Astrocyte of the cerebellum (primary cell): ENCODE measurements around the gene CES2.

Experiments
- DNase-seq: peaks from one replicate; pipeline ENCODE4 v3.0.0-alpha.2; 2011; ENCODE audit warnings: low read depth
- H3K4me3 ChIP-seq: 2 replicates; pipeline ENCODE4 v1.5.1; 2011; ENCODE audit warnings: mild to moderate bottlenecking, low read depth, low read length, moderate library complexity
- CTCF ChIP-seq: IDR thresholded peaks from 2 replicates; pipeline ENCODE4 v1.5.1; 2012; ENCODE audit warnings: low read length, low read depth, moderate library complexity, mild to moderate bottlenecking; ENCODE audit errors: missing control alignments
- in situ Hi-C: cut with HindIII; loops from 2 replicates; pipeline ENCODE4 v1.10.0; 2017; ENCODE audit warnings: low sequenced_read_pairs

Gene CES2

GRCh38 chr16:66958857-66959703 lies 23.8 kb downstream of the CES2 start:
- TF ChIP-seq CTCF: no peak
- DNase-seq: no peak
- in situ Hi-C loops: no loop called here
- no peak overlapping the region for H3K4me3 ChIP-seq

GRCh38 chr16:66959704-66960161 lies 24.4 kb downstream of the CES2 start:
- DNase-seq: no peak
- in situ Hi-C loops: no loop called here
- H3K4me3 ChIP-seq: no peak overlapping the region
- TF ChIP-seq CTCF: no peak

DNA sequence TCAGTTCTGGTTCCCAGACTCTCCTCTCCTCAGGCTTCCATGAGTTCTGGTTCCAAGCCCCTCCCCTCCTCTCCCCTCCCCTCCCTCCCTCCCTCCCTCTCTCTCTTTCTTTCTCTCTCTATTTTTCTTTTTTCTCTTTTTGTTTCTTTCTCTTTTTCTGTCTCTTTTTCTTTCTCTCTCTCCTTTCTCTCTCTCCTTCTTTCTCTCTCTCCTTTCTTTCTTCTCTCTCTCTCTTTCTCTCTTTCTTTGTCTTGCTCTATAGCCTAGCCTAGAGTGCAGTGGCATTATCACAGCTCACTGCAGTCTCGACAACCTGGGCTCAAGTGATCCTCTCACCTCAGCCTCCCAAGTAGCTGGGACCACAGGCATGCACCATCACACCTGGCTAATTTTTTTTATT lies 25.0 kb downstream of the CES2 start:
- H3K4me3 ChIP-seq: no peak overlapping the region
- in situ Hi-C loops: no loop called here
- TF ChIP-seq CTCF: no peak
- DNase-seq: no peak

DNA sequence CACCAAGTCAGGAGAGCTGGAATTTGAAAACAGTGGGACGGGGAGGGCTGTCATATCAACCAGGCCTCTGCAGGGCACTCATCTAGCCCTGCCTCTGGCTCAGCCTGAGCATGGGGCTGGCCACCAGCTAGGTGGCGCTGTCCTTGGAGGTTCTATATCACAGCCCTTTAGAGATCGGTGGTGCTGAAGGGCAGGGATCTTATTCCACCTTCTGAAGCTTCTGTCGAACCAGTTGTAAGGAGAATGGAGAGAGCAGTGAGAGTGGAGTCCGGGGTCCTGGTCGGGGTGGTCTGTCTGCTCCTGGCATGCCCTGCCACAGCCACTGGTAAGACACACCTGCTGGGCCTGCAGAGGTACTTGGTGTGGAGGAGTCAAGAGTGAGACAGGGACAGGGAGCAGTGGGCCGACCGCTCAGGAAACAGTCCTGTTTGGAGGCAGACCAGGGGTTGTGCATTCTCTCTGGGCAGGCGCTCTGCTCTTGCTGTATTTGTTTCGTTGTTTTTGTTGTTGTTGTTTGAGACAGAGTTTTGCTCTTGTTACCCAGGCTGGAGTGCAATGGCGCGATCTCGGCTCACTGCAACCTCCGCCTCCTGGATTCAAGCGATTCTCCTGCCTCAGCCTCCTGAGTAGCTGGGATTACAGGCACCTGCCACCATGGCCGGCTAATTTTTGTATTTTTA lies 25.9 kb downstream of the CES2 start, which contains the start of gene CES3:
Gene CES3 (plus strand): TSS at position 202 of the 680 bp plus-strand sequence. CDS start 42 bp downstream, at position 244.
- peak; percentile 82 for TF ChIP-seq CTCF
- no peak within 1 kb of the TSS for H3K4me3 ChIP-seq
- in situ Hi-C loops: no loop called here
- DNase-seq: peak; percentile 32

DNA sequence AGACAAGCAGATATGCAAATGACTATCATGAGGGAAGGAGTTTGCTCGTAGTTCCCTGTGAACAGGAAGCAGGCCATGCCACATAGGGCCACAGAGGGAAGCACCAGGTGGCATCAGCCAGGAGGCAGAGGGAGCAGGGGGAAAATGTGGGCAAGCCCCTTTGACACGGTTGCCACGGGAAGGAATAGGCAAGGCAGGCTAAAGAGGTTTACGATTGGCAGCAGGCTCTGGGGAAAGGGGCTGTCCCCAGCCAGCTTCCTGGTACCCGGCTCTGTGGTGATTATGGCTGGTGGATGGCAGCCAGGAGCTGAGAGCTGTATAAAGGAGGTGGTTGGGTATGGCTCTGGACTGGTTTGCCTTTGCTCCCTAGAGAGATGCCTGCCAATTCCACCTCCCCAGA lies 26.6 kb downstream of the CES2 start:
- in situ Hi-C loops: no loop called here
- H3K4me3 ChIP-seq: no peak overlapping the region
- TF ChIP-seq CTCF: no peak
- DNase-seq: no peak

DNA sequence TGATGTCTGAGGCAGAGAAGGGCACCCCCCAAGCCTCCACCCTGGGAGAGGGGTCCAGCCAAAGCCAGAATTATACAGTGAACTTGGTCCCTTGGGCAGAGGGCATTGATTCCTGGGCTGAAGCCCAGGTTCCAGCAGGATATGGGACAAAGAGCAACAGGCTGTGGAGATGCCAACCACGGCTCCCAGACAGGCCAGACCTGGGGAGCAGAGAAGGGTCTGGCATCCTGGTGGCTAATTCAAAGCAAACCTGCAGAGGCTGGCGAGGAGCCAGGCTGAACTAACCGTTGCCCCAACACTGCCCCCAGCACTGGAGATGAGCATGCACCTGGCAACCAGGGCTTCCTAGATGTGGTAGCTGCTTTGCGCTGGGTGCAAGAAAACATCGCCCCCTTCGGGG lies 28.7 kb downstream of the CES2 start:
- in situ Hi-C loops: no loop called here
- no peak for DNase-seq
- no peak for TF ChIP-seq CTCF
- no peak overlapping the region for H3K4me3 ChIP-seq
